T-cell (primary cell): ENCODE results near the gene EXOC6B. TPM values are rescaled to one million over a fixed set of nuclear protein-coding genes. Genes with fewer than 3 reads are reported as not detected.

Source experiments
- ATAC-seq, 4 experiments: fragments of 200-7000 bp in 3 of 4; fragments of 150-1000 bp in 1 of 4; cut with Tn5 transposase; replicated peaks in 1 of 4; 1 replicate in 3 of 4; 2 replicates in 1 of 4; pipeline ENCODE4 v1.10.0; 2021; ENCODE audit warnings: moderate library complexity in 3 of 4, mild to moderate bottlenecking in 2 of 4, moderate number of reproducible peaks in 1 of 4
- CTCF ChIA-PET, 2 donors: fragments of 300-600 bp; sonication (Branson Sonifier 250); formaldehyde crosslinking; loops; one replicate each; lab custom pipeline; 2022; ENCODE audit warnings: antibody characterized with exemption in 2 of 2; lab: Charles Lee
- POLR2A ChIA-PET, 2 donors: fragments of 300-600 bp; sonication (Branson Sonifier 250); formaldehyde crosslinking; loops; one replicate each; lab custom pipeline; 2022; ENCODE audit warnings: antibody characterized with exemption in 2 of 2; lab: Charles Lee
- DNase-seq, 35 experiments: peaks; one replicate each; pipeline versions ENCODE4 v3.0.0 to v3.0.0-alpha.2; 2013 to 2023
- H3K27ac ChIP-seq: one replicate; pipeline ENCODE4 v1.5.1; 2013; ENCODE audit warnings: low read length
- H3K27me3 ChIP-seq, 2 experiments: replicated peaks in 1 of 2; 1 replicate in 1 of 2; 2 replicates in 1 of 2; pipeline versions ENCODE4 v1.6.1 to v1.7.0; 2013; ENCODE audit warnings: low read length in 1 of 2, mixed read lengths in 1 of 2; ENCODE audit not compliant: control insufficient read depth in 2 of 2, insufficient read depth in 2 of 2; ENCODE audit errors: extremely low read depth in 1 of 2
- H3K36me3 ChIP-seq, 2 donors: 1 replicate in 1 of 2; 2 replicates in 1 of 2; pipeline versions ENCODE4 v1.6.1 to v1.7.0; 2013; ENCODE audit warnings: low read length in 1 of 2; ENCODE audit not compliant: control insufficient read depth in 2 of 2, insufficient read depth in 1 of 2; ENCODE audit errors: extremely low read depth in 1 of 2
- H3K4me1 ChIP-seq, 2 experiments: 1 replicate in 1 of 2; 2 replicates in 1 of 2; pipeline versions ENCODE4 v1.6.1 to v1.7.0; 2013; ENCODE audit warnings: low read length in 2 of 2, mixed read lengths in 1 of 2; ENCODE audit not compliant: insufficient read depth in 2 of 2, control insufficient read depth in 1 of 2; ENCODE audit errors: extremely low read depth in 1 of 2
- H3K4me3 ChIP-seq, 2 donors: 1 replicate in 1 of 2; 2 replicates in 1 of 2; pipeline versions ENCODE4 v1.5.1 to v1.7.0; 2013; ENCODE audit warnings: mild to moderate bottlenecking in 2 of 2, low read length in 1 of 2, moderate library complexity in 1 of 2; ENCODE audit not compliant: control insufficient read depth in 1 of 2; ENCODE audit errors: extremely low read depth in 1 of 2
- H3K9me3 ChIP-seq: 2 replicates; pipeline ENCODE4 v1.7.0; 2013
- H3K27ac Mint-ChIP-seq, 2 donors: one replicate each; pipeline ENCODE4 v1.8.0; 2020 to 2021; ENCODE audit warnings: mild to moderate bottlenecking in 2 of 2, mixed read lengths in 2 of 2
- H3K27me3 Mint-ChIP-seq, 2 donors: one replicate each; pipeline ENCODE4 v1.8.0; 2021 to 2022; ENCODE audit warnings: mixed read lengths in 2 of 2
- H3K36me3 Mint-ChIP-seq: one replicate; pipeline ENCODE4 v1.8.0; 2021; ENCODE audit warnings: mixed read lengths
- H3K4me1 Mint-ChIP-seq, 3 donors: one replicate each; pipeline ENCODE4 v1.8.0; 2020 to 2022; ENCODE audit warnings: mixed read lengths in 3 of 3, mild to moderate bottlenecking in 1 of 3
- H3K4me3 Mint-ChIP-seq, 3 donors: one replicate each; pipeline ENCODE4 v1.8.0; 2020 to 2022; ENCODE audit warnings: mild to moderate bottlenecking in 3 of 3, mixed read lengths in 3 of 3, moderate library complexity in 3 of 3
- H3K9me3 Mint-ChIP-seq, 3 donors: one replicate each; pipeline ENCODE4 v1.8.0; 2020 to 2022; ENCODE audit warnings: mixed read lengths in 3 of 3
- WGBS: methylation state at CpG from one replicate; pipeline ENCODE4 v1.1.5; 2013; ENCODE audit warnings: missing lambda C conversion rate; ENCODE audit not compliant: insufficient coverage; 5-methylcytosine and 5-hydroxymethylcytosine counted together
- total RNA-seq, 35 experiments: library from RNA in 6 of 35; stranded (reverse) in 6 of 35; fragments of 120-200 nt in 1 of 35; gene quantifications; one replicate each; pipeline versions ENCODE4 v1.2.1 to v1.2.4 and lab custom pipeline; 2013 to 2026

The EXOC6B gene
- total RNA-seq, 5 donors from 2014 or later (not counting 1 experiment from before 2014, with no cell fraction given) = 13.3 to 18.9 (median 16.6) TPM

DNA sequence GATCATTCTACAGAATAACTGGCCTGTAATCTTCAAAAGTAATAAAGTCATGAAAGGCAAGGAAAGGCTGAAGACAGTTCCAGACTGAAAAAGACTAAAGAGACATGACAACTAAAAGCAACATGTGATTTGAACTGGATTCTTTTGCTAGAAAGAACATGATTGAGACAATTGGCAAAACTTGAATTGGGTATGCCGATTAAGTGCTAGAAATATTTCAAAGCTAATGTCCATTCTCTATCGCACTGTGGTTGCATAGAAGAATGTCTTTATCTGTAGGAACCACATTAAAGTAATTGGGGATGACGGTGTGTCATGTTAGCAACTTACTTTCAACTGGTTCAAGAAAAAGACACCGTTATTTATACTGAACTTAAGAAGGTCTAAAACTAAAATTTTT, 98.5 kb downstream of the EXOC6B start:
- Histone ChIP-seq H3K36me3 (no peaks in the 10 kb centered on the region), H3K27ac (no peak overlapping the region), H3K27me3 (no peaks in the 10 kb centered on the region), H3K4me1 (no peaks in the 10 kb centered on the region), H3K4me3 (no peak overlapping the region), H3K9me3 (no peaks in the 10 kb centered on the region)
- ChIA-PET POLR2A (no interaction called here), CTCF (no interaction called here)
- DNase-seq (no peak), ATAC-seq (no peak)
- H3K27me3 Mint-ChIP-seq = no peaks in the 10 kb centered on the region
- no peaks in the 10 kb centered on the region for H3K4me1 Mint-ChIP-seq
- peaks cover 15% of the 10 kb centered on the region for H3K36me3 Mint-ChIP-seq
- no peak overlapping the region for H3K4me3 Mint-ChIP-seq
- H3K9me3 Mint-ChIP-seq = no peaks in the 10 kb centered on the region
- WGBS = 92% methylated on average over 2 of the region's 4 CpGs
- no peak overlapping the region for H3K27ac Mint-ChIP-seq

DNA sequence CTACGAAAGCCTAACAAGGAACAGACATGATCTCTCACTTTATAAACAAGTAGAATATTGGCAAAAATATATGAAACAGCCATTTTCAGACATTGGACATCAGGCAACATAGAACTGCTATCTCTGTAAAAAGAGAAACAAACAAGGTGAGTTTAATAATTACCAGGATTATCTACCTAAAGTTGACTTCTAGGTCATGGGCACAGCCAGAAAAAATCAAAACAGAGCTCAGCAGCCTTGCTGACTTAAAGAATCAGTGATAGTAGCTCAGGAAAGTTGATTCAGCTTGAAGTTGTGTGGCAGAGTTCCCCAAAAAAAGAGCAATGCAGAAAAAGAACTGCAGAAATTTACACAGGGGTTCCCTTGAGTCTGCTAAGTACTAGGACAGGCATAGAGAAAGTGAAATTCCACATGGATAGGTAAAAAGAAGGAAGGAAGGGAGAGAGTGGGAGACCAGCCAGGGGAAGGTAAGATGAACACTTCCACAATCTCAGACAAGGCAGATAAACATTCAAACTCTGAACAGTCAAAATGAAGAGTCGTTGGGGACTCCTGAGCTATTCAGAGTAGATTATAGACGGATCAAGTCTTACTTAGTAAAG, 102.0 kb downstream of the EXOC6B start:
- Histone ChIP-seq H3K27me3 (no peaks in the 10 kb centered on the region), H3K4me1 (no peaks in the 10 kb centered on the region), H3K27ac (no peak overlapping the region), H3K36me3 (peaks cover 0 to 2% of the 10 kb centered on the region in 2 donors), H3K9me3 (no peaks in the 10 kb centered on the region), H3K4me3 (no peak overlapping the region)
- Mint-ChIP-seq H3K9me3 (no peaks in the 10 kb centered on the region), H3K36me3 (peaks cover 13% of the 10 kb centered on the region), H3K4me1 (no peaks in the 10 kb centered on the region), H3K27me3 (no peaks in the 10 kb centered on the region), H3K27ac (no peak overlapping the region), H3K4me3 (no peak overlapping the region)
- ChIA-PET POLR2A (no interaction called here), CTCF (interaction anchor here in 1 of 2 donors (0.8 kb wide), 1 partner anchor 10 kb away, joined by 3 read pairs; no protein-coding TSS in a partner anchor)
- DNase-seq = no peak
- WGBS = 100% methylated on average over 2 of the region's 3 CpGs
- no peak for ATAC-seq

GRCh38 chr2:72722492-72723070, 103.3 kb downstream of the EXOC6B start:
- Mint-ChIP-seq H3K36me3 (peaks cover 18% of the 10 kb centered on the region), H3K4me1 (no peaks in the 10 kb centered on the region), H3K27ac (no peak overlapping the region), H3K9me3 (no peaks in the 10 kb centered on the region), H3K4me3 (no peak overlapping the region), H3K27me3 (no peaks in the 10 kb centered on the region)
- no peaks in the 10 kb centered on the region for H3K27me3 ChIP-seq
- no peak overlapping the region for H3K27ac ChIP-seq
- DNase-seq (no peak), ATAC-seq (no peak)
- H3K9me3 ChIP-seq = no peaks in the 10 kb centered on the region
- WGBS = 100% methylated on average over 1 of the region's 3 CpGs
- no peaks in the 10 kb centered on the region for H3K4me1 ChIP-seq
- peaks cover 0 to 2% of the 10 kb centered on the region in 2 donors for H3K36me3 ChIP-seq
- H3K4me3 ChIP-seq = no peak overlapping the region
- POLR2A ChIA-PET = no interaction called here
- CTCF ChIA-PET = no interaction called here

DNA sequence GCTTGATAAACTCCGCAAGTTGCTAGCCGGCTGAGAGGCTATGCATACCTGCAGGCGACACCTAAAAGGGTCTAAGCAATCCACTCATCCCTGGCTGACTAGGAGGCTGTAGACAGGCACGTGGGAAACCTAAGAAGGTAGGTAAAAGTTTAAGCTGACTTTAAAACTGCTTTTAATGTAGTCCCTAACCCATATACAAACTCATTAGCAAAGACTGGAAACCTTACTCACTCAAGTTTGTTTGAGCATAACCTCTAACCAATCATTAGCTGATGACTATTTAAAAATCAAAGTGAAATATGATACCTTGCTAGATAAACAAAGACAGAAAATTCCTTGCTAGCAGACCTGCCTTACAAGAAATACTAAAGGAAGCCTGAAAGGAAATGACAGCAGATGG, 106.4 kb downstream of the EXOC6B start:
- DNase-seq (no peak), ATAC-seq (no peak)
- ChIA-PET POLR2A (no interaction called here), CTCF (no interaction called here)
- H3K4me3 ChIP-seq = no peak overlapping the region
- peaks cover 0 to 6% of the 10 kb centered on the region in 2 donors for H3K36me3 ChIP-seq
- H3K4me1 ChIP-seq = no peaks in the 10 kb centered on the region
- 100% methylated on average over 3 of the region's 4 CpGs for WGBS
- no peaks in the 10 kb centered on the region for H3K27me3 ChIP-seq
- no peaks in the 10 kb centered on the region for H3K4me1 Mint-ChIP-seq
- H3K27ac Mint-ChIP-seq = no peak overlapping the region
- no peaks in the 10 kb centered on the region for H3K9me3 Mint-ChIP-seq
- no peak overlapping the region for H3K4me3 Mint-ChIP-seq
- H3K27me3 Mint-ChIP-seq = no peaks in the 10 kb centered on the region
- no peak overlapping the region for H3K27ac ChIP-seq
- peaks cover 37% of the 10 kb centered on the region for H3K36me3 Mint-ChIP-seq
- H3K9me3 ChIP-seq = no peaks in the 10 kb centered on the region

DNA sequence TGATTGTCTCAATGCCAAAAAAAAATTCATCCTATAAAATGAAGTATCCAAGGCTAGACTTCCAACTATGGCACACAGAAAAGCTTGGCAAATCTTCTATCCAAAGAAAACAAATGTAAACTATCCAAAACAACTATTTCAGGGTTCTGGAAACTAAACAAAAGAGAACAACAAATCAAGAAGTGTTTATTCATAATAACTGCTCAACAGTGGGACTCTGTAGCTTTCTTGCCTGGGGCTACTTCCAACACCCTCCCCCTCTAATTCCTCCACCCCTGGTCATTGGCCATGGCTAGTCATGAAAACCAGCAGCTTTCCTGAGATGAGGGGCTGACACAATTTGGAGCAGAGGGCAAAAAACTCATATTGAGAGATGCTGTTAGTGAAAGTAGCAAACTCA, 107.0 kb downstream of the EXOC6B start:
- H3K36me3 ChIP-seq = peaks cover 0 to 6% of the 10 kb centered on the region in 2 donors
- H3K4me1 ChIP-seq = no peaks in the 10 kb centered on the region
- Mint-ChIP-seq H3K27ac (no peak overlapping the region), H3K4me1 (no peaks in the 10 kb centered on the region), H3K36me3 (peaks cover 40% of the 10 kb centered on the region), H3K4me3 (no peak overlapping the region), H3K9me3 (no peaks in the 10 kb centered on the region), H3K27me3 (no peaks in the 10 kb centered on the region)
- ATAC-seq (no peak), DNase-seq (no peak)
- H3K27me3 ChIP-seq = no peaks in the 10 kb centered on the region
- ChIA-PET CTCF (no interaction called here), POLR2A (no interaction called here)
- H3K4me3 ChIP-seq = no peak overlapping the region
- no peak overlapping the region for H3K27ac ChIP-seq
- H3K9me3 ChIP-seq = no peaks in the 10 kb centered on the region

GRCh38 chr2:72716601-72717000, 109.2 kb downstream of the EXOC6B start:
- Mint-ChIP-seq H3K36me3 (peaks cover 51% of the 10 kb centered on the region), H3K27ac (no peak overlapping the region), H3K4me3 (no peak overlapping the region), H3K27me3 (no peaks in the 10 kb centered on the region), H3K9me3 (no peaks in the 10 kb centered on the region), H3K4me1 (no peaks in the 10 kb centered on the region)
- DNase-seq (no peak), ATAC-seq (no peak)
- Histone ChIP-seq H3K27me3 (no peaks in the 10 kb centered on the region), H3K27ac (no peak overlapping the region), H3K9me3 (no peaks in the 10 kb centered on the region), H3K36me3 (peaks cover 0 to 6% of the 10 kb centered on the region in 2 donors), H3K4me1 (no peaks in the 10 kb centered on the region), H3K4me3 (no peak overlapping the region)
- no CpG with 5 or more reads among the region's 2 CpGs for whole genome bisulfite sequencing
- ChIA-PET CTCF (interaction anchor here in 1 of 2 donors (0.7 kb wide), 1 partner anchor 859 kb away, joined by 3 read pairs; no protein-coding TSS in a partner anchor), POLR2A (no interaction called here)
